ENCODE data around the gene PPP1R36.
"Not testable (repeated sequence)": the region's sequence is repeated elsewhere in the genome, so short reads cannot be mapped to it uniquely, and the experiment has no call there.

PPP1R36 gene

GRCh38 chr14:64569138-64569631, 19.4 kb downstream of the PPP1R36 start:
- DNase-seq (ENCODE audit: low spot score) = peak; percentile 89

GRCh38 chr14:64569646-64570045, 19.9 kb downstream of the PPP1R36 start:
- DNase-seq (ENCODE audit: low spot score) = not testable (repeated sequence)

GRCh38 chr14:64572386-64573104, 22.8 kb downstream of the PPP1R36 start:
- DNase-seq (ENCODE audit: low spot score) = no peak

GRCh38 chr14:64573109-64573508, 23.3 kb downstream of the PPP1R36 start:
- DNase-seq (ENCODE audit: low spot score) = no peak

GRCh38 chr14:64574371-64575107, 24.8 kb downstream of the PPP1R36 start:
- DNase-seq (ENCODE audit: low spot score) = no peak

- DNase-seq (ENCODE audit: low spot score) = no peak
These were observed 27.4 kb downstream of the PPP1R36 start for GRCh38 chr14:64577211-64577610.

GRCh38 chr14:64580467-64580866, 30.7 kb downstream of the PPP1R36 start:
- no peak for DNase-seq (ENCODE audit: low spot score)

GRCh38 chr14:64581363-64581762, 31.6 kb downstream of the PPP1R36 start:
- DNase-seq (ENCODE audit: low spot score) = no peak

GRCh38 chr14:64581817-64582216, 32.1 kb downstream of the PPP1R36 start:
- DNase-seq (ENCODE audit: low spot score) = no peak

GRCh38 chr14:64584190-64584589, 34.4 kb downstream of the PPP1R36 start:
- DNase-seq (ENCODE audit: low spot score) = no peak

- DNase-seq (ENCODE audit: low spot score) = no peak
These were observed 42.0 kb downstream of the PPP1R36 start for GRCh38 chr14:64591809-64592208.

GRCh38 chr14:64594438-64594837, 44.7 kb downstream of the PPP1R36 start:
- no peak for DNase-seq (ENCODE audit: low spot score)

- DNase-seq (ENCODE audit: low spot score) = no peak
These were observed 48.6 kb downstream of the PPP1R36 start for GRCh38 chr14:64598404-64598803.

GRCh38 chr14:64601571-64601970, 51.8 kb downstream of the PPP1R36 start:
- peak; percentile 25 for DNase-seq (ENCODE audit: low spot score)

- no peak for DNase-seq (ENCODE audit: low spot score)
These were observed 53.1 kb downstream of the PPP1R36 start for GRCh38 chr14:64602826-64603225.

GRCh38 chr14:64604001-64604400, 54.2 kb downstream of the PPP1R36 start:
- no peak for DNase-seq (ENCODE audit: low spot score)

- no peak for DNase-seq (ENCODE audit: low spot score)
These were observed 55.1 kb downstream of the PPP1R36 start for GRCh38 chr14:64604881-64605280.

- DNase-seq (ENCODE audit: low spot score) = no peak
These were observed 56.3 kb downstream of the PPP1R36 start for GRCh38 chr14:64605926-64606685.

- no peak for DNase-seq (ENCODE audit: low spot score)
These were observed 60.4 kb downstream of the PPP1R36 start for GRCh38 chr14:64610049-64610746.

GRCh38 chr14:64611358-64612020, 61.7 kb downstream of the PPP1R36 start:
- DNase-seq (ENCODE audit: low spot score) = peak; percentile 47

GRCh38 chr14:64612021-64612380, 62.2 kb downstream of the PPP1R36 start:
- DNase-seq (ENCODE audit: low spot score) = peak; percentile 80

Data from AG20443 (cell line).